ENCODE data around the gene WDFY1.

WDFY1 gene

DNA sequence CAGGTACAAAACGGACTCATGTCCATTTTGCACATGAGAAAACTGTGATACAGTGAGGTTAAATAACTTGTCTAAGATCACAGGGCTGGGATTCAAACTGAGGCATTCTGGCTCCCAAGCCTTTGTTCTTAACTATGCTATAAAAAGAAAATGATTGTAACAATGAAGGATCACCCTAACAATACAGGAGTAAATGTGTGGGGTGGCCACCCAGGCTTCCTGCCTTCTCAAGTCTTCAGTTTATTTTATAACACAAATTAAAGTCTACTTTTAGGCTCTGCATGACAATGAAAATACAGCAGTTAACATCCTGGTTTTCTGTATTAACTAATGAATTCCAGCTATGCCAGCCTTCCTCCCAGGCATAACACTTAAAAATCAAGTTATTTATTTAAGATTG lies 7.6 kb downstream of the WDFY1 start:
- H3K9me3 ChIP-seq = no peaks in the 10 kb centered on the region
- TF ChIP-seq, protein P1, sequence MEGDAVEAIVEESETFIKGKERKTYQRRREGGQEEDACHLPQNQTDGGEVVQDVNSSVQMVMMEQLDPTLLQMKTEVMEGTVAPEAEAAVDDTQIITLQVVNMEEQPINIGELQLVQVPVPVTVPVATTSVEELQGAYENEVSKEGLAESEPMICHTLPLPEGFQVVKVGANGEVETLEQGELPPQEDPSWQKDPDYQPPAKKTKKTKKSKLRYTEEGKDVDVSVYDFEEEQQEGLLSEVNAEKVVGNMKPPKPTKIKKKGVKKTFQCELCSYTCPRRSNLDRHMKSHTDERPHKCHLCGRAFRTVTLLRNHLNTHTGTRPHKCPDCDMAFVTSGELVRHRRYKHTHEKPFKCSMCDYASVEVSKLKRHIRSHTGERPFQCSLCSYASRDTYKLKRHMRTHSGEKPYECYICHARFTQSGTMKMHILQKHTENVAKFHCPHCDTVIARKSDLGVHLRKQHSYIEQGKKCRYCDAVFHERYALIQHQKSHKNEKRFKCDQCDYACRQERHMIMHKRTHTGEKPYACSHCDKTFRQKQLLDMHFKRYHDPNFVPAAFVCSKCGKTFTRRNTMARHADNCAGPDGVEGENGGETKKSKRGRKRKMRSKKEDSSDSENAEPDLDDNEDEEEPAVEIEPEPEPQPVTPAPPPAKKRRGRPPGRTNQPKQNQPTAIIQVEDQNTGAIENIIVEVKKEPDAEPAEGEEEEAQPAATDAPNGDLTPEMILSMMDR (IDR thresholded peaks at IDR 0.05; ENCODE audit: low read depth, low read length) = no peak
- no peak for DNase-seq
- no peaks in the 10 kb centered on the region; the same call in none of the 2 replicates for H3K36me3 ChIP-seq
- no peak overlapping the region for H3K4me3 ChIP-seq (ENCODE audit: low read depth, low read length)
- no peaks in the 10 kb centered on the region for H3K4me1 ChIP-seq
- H3K27me3 ChIP-seq = no peaks in the 10 kb centered on the region

DNA sequence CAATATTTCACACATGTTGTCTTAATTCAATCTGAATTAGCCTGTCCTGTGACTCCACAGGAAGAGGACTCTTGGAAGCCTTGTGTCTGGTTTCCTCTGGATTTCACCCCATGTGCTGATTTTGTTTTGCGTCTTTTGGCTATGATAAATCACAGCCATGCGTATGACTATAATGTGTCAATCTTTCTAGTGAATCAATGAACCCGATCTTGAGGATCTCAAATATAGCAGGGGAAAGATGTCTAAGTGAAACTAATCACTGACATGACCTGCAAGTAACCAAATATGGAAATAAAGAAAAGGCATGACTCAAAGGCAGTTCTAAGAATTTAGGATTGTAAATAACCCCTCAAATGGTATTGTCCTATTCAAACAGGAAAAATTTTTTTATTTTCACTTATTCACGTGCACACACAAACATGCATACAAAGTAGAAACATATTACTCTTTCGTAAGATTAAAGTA lies 8.2 kb downstream of the WDFY1 start:
- DNase-seq = no peak
- Histone ChIP-seq H3K27me3 (no peaks in the 10 kb centered on the region), H3K36me3 (no peaks in the 10 kb centered on the region; the same call in none of the 2 replicates), H3K4me3 (ENCODE audit: low read depth, low read length) (no peak overlapping the region), H3K9me3 (no peaks in the 10 kb centered on the region), H3K4me1 (no peaks in the 10 kb centered on the region)
- TF ChIP-seq, protein P1 (IDR thresholded peaks at IDR 0.05; ENCODE audit: low read depth, low read length) = no peak

DNA sequence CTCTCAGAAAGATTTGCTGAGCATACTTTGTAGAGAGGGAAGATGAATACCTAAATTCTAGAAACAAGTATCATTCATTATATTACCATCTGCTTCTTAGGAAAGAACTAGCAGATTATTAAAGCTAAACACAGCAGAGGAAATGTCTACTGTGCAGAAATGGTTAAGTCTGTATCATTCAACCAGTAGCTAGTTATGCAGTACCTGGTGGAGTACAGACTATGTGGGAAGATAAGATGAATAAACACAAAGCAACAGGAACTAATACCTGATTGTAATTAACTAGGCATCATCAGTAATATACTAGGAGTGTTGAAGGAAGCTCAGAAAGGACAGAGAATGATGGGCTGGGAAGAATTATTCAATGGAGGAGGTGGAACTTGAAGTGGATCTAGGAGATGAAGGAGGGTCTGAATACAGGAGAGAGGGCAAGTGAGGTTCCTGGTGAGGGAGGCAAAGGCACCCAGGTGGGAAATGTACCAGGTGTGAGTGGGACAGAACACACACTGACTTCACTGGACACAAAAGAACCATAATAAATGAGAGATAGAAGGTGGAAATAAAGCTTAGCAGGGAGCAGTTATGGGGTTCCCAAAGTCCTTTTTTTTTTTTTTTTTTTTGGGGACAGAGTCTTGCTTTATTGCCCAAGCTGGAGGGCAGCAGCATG lies 9.5 kb downstream of the WDFY1 start:
- Histone ChIP-seq H3K9me3 (no peaks in the 10 kb centered on the region), H3K4me1 (peaks cover 3% of the 10 kb centered on the region), H3K27me3 (no peaks in the 10 kb centered on the region), H3K4me3 (ENCODE audit: low read depth, low read length) (no peak overlapping the region), H3K36me3 (no peaks in the 10 kb centered on the region; the same call in none of the 2 replicates)
- TF ChIP-seq, protein P1 (IDR thresholded peaks at IDR 0.05; ENCODE audit: low read depth, low read length) = no peak
- no peak for DNase-seq

DNA sequence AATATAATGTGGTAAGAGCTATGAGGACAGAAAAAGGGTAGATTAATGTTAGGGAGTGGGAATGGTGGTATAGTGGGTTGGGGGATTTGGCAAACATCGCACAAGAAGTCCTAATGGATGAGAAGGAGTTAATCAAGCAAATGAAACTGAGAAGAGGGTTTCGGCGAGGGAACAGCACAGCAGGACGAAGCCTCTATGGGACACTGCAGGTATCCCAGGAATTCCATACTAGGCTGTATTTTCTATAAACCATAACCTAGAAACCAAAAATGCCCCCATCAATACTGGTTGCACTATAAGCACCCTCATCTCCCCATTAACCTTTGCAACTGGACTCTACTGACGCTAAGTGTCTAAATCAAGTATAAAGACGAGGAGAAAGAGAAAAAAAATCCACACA lies 10.3 kb downstream of the WDFY1 start:
- Histone ChIP-seq H3K36me3 (no peaks in the 10 kb centered on the region; the same call in none of the 2 replicates), H3K27me3 (no peaks in the 10 kb centered on the region), H3K4me3 (ENCODE audit: low read depth, low read length) (no peak overlapping the region), H3K9me3 (no peaks in the 10 kb centered on the region), H3K4me1 (peaks cover 8% of the 10 kb centered on the region)
- DNase-seq = no peak
- TF ChIP-seq, protein P1 (IDR thresholded peaks at IDR 0.05; ENCODE audit: low read depth, low read length) = no peak

DNA sequence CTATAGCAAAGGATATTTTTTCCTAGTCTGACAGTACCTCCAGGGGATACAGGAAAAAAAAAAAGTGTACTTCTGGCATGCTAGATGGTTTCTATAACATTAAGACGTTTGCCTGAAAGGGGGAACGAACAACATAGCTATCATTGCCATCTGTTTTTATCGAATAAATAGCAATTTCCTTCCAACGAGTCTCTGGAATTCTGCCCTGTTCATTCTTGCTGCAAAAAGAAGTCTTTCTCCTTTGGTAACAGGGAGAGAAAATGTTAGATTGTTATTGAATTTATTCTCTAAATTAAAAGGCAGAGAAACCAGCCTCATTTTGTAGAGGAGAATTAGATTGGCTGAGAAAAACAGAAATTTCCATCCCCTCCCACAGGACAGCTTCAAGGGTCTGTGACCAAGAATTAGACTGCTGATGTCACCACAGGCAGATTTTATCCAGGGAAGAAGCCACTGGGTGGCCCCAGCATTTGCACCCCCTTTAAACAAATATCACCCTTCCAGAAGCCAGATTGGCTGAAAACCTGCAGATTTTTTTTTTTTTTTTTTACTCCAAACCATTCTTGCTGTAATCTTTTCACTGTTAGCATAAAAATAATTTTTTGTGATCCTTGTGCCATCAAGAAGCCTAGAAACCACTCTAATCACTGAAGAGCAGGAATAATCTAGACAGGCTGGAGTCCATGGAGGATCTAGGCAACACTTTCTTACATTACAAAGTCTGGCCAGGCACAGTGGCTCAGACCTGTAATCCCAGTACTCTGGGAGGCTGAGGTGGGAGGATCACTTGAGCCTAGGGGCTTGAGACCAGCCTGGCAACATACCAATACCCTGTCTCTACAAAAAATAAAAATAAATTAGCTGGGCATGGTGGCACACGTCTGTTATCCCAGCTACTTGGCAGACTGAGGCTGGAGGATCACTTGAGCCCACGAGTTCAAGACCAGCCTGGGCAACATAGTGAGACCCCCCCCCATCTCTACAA lies 12.0 kb downstream of the WDFY1 start:
- H3K4me3 ChIP-seq (ENCODE audit: low read depth, low read length) = no peak overlapping the region
- peaks cover 8% of the 10 kb centered on the region for H3K4me1 ChIP-seq
- H3K36me3 ChIP-seq = no peaks in the 10 kb centered on the region
- no peaks in the 10 kb centered on the region for H3K9me3 ChIP-seq
- TF ChIP-seq, protein P1 (IDR thresholded peaks at IDR 0.05; ENCODE audit: low read depth, low read length) = no peak
- no peak for DNase-seq
- no peaks in the 10 kb centered on the region for H3K27me3 ChIP-seq
